GM19240 (cell line): ENCODE measurements around the gene WDFY2.
A peak's percentile ranks its signal among the peaks of the same experiment; 100 is the strongest.

Experiments used
- DNase-seq: peaks from one replicate; pipeline ENCODE4 v3.0.0; 2011; ENCODE audit warnings: low spot score; ENCODE audit not compliant: insufficient read length

WDFY2 gene

GRCh38 chr13:51814071-51814470 lies 229.8 kb downstream of the WDFY2 start:
- no peak for DNase-seq

GRCh38 chr13:51814825-51815650 lies 230.8 kb downstream of the WDFY2 start:
- DNase-seq: peak; percentile 71

GRCh38 chr13:51815848-51816247 lies 231.6 kb downstream of the WDFY2 start:
- DNase-seq: no peak

GRCh38 chr13:51816604-51817249 lies 232.5 kb downstream of the WDFY2 start:
- no peak for DNase-seq
